ENCODE measurements around the gene BYSL.

The BYSL gene

GRCh38 chr6:41943456-41943855 lies 22.2 kb downstream of the BYSL start:
- no peak for DNase-seq

- no peak for DNase-seq
Measured at GRCh38 chr6:41947581-41948220, 26.4 kb downstream of the BYSL start.

GRCh38 chr6:41954668-41955067 lies 33.4 kb downstream of the BYSL start:
- no peak for DNase-seq

GRCh38 chr6:41955412-41955811 lies 34.1 kb downstream of the BYSL start:
- no peak for DNase-seq

- no peak for DNase-seq
Measured at GRCh38 chr6:41957117-41957516, 35.8 kb downstream of the BYSL start.

GRCh38 chr6:41958022-41958856 lies 36.9 kb downstream of the BYSL start:
- DNase-seq = no peak

- no peak for DNase-seq
Measured at GRCh38 chr6:41960028-41960427, 38.7 kb downstream of the BYSL start.

- DNase-seq = no peak
Measured at GRCh38 chr6:41963371-41963770, 42.1 kb downstream of the BYSL start.

GRCh38 chr6:41964201-41964887 lies 43.0 kb downstream of the BYSL start:
- DNase-seq = no peak

- no peak for DNase-seq
Measured at GRCh38 chr6:41965429-41966213, 44.3 kb downstream of the BYSL start.

GRCh38 chr6:41966214-41966920 lies 45.1 kb downstream of the BYSL start:
- no peak for DNase-seq

GRCh38 chr6:41966961-41967311 lies 45.6 kb downstream of the BYSL start:
- no peak for DNase-seq

GRCh38 chr6:41967312-41968287 lies 46.3 kb downstream of the BYSL start:
- no peak for DNase-seq

- peak; percentile 36 for DNase-seq
Measured at GRCh38 chr6:41970436-41970846, 49.1 kb downstream of the BYSL start.

- no peak for DNase-seq
Measured at GRCh38 chr6:41972826-41973225, 51.5 kb downstream of the BYSL start.

GRCh38 chr6:41974281-41974825 lies 53.1 kb downstream of the BYSL start:
- DNase-seq = no peak

GRCh38 chr6:41975276-41975675 lies 54.0 kb downstream of the BYSL start:
- no peak for DNase-seq

GRCh38 chr6:41976794-41977484 lies 55.6 kb downstream of the BYSL start:
- no peak for DNase-seq

All from activated T-cell treated with anti-CD3 and anti-CD28 coated beads for 4 hours (primary cell).